Inflammatory macrophage (primary cell): ENCODE results near the gene COQ8B.
"Not testable (repeated sequence)": the region's sequence is repeated elsewhere in the genome, so short reads cannot be mapped to it uniquely, and the experiment has no call there.

ENCODE experiments used
- DNase-seq, 2 donors: peaks; one replicate each; pipeline ENCODE4 v3.0.0-alpha.2; 2020 to 2022
- total RNA-seq, 18 experiments: gene quantifications; one replicate each; lab custom pipeline; 2026; ENCODE audit warnings: mixed read lengths in 6 of 18, inconsistent platforms in 2 of 18; lab: John Stamatoyannopoulos, UW

COQ8B gene
- 4.6 to 28.1 (median 16.7) reads per million in 18 experiments for total RNA-seq

- DNase-seq, result peak; percentile 95 to 96
Observed at GRCh38 chr19:40716482-40717324, at the start of gene COQ8B, which contains the start of gene ITPKC. Gene COQ8B, minus strand, starts transcription at chr19:40716886. Its CDS starts 2,254 bp downstream, at chr19:40714632. Gene ITPKC, plus strand, starts transcription at chr19:40717112. Its CDS starts 24 bp downstream, at chr19:40717136.

- not testable (repeated sequence) for DNase-seq
Observed at GRCh38 chr19:40766385-40766784, 49.7 kb upstream of the COQ8B start.

- DNase-seq, result no peak
Observed at GRCh38 chr19:40763963-40764362, 47.3 kb upstream of the COQ8B start.

- DNase-seq, result no peak
Observed at GRCh38 chr19:40763526-40763925, 46.8 kb upstream of the COQ8B start.

- DNase-seq, result no peak
Observed at GRCh38 chr19:40762754-40763470, 46.2 kb upstream of the COQ8B start.

GRCh38 chr19:40759352-40759751, 42.7 kb upstream of the COQ8B start:
- no peak for DNase-seq

GRCh38 chr19:40758491-40758890, 41.8 kb upstream of the COQ8B start:
- DNase-seq, result no peak

GRCh38 chr19:40756502-40757110, 39.9 kb upstream of the COQ8B start:
- no peak for DNase-seq

GRCh38 chr19:40755791-40756190, 39.1 kb upstream of the COQ8B start:
- DNase-seq, result no peak

- peak in 1 of 2 donors; percentile 20 for DNase-seq
Observed at GRCh38 chr19:40755248-40755624, 38.5 kb upstream of the COQ8B start.

GRCh38 chr19:40754611-40755247, 38.0 kb upstream of the COQ8B start:
- DNase-seq, result peak; percentile 66 to 85

- peak in 1 of 2 donors; percentile 43 for DNase-seq
Observed at GRCh38 chr19:40752257-40752781, 35.6 kb upstream of the COQ8B start.

GRCh38 chr19:40750874-40751537, 34.3 kb upstream of the COQ8B start, which contains the start of gene SNRPA:
Gene SNRPA, plus strand, starts transcription at chr19:40751203. Its CDS starts 206 bp downstream, at chr19:40751409.
- peak; percentile 98 to 99 for DNase-seq

GRCh38 chr19:40750058-40750873, 33.6 kb upstream of the COQ8B start, which contains the start of gene ACTMAP:
Gene ACTMAP, minus strand, starts transcription at chr19:40750477. Its CDS starts 674 bp downstream, at chr19:40749803.
- peak; percentile 100 for DNase-seq

GRCh38 chr19:40747536-40747935, 30.9 kb upstream of the COQ8B start:
- DNase-seq, result no peak

- no peak for DNase-seq
Observed at GRCh38 chr19:40745402-40745780, 28.7 kb upstream of the COQ8B start.

GRCh38 chr19:40744554-40745401, 28.1 kb upstream of the COQ8B start:
- DNase-seq, result no peak

- DNase-seq, result no peak
Observed at GRCh38 chr19:40743926-40744325, 27.2 kb upstream of the COQ8B start.

GRCh38 chr19:40742886-40743285, 26.2 kb upstream of the COQ8B start:
- peak in 1 of 2 donors; percentile 60 for DNase-seq

GRCh38 chr19:40742477-40742876, 25.8 kb upstream of the COQ8B start:
- DNase-seq, result no peak
